HEK293 (cell line): Measurements from ENCODE around the gene PHF12.

Source experiments
- CTCF ChIP-seq: fragments of 450-650 bp; formaldehyde crosslinking; IDR thresholded peaks from 2 replicates; pipeline ENCODE4 v1.5.1; 2016; ENCODE audit warnings: missing biosample characterization, missing genetic modification characterization
- GLI2 ChIP-seq: fragments of 450-650 bp; formaldehyde crosslinking; IDR thresholded peaks from 2 replicates; pipeline ENCODE4; 2017; ENCODE audit warnings: missing biosample characterization, missing genetic modification characterization, low read depth, borderline replicate concordance
- HOXD13 ChIP-seq: sonication (generic); formaldehyde crosslinking; IDR thresholded peaks from 2 replicates; pipeline ENCODE4 v1.8.0; 2022; ENCODE audit warnings: missing genetic modification reagents, borderline replicate concordance
- KLF1 ChIP-seq: fragments of 450-650 bp; formaldehyde crosslinking; IDR thresholded peaks from 2 replicates; pipeline ENCODE4 v1.5.1; 2016; ENCODE audit warnings: missing biosample characterization, missing genetic modification characterization
- RBAK ChIP-seq: fragments of 450-650 bp; formaldehyde crosslinking; IDR thresholded peaks from 2 replicates; pipeline ENCODE4 v1.5.1; 2016; ENCODE audit warnings: missing biosample characterization, missing genetic modification characterization
- YY1 ChIP-seq: fragments of 450-650 bp; formaldehyde crosslinking; IDR thresholded peaks from 2 replicates; pipeline ENCODE4 v1.5.1; 2018; ENCODE audit warnings: missing biosample characterization, missing genetic modification characterization
- ZNF274 ChIP-seq, 2 experiments: fragments of 200-500 bp in 1 of 2; fragments of 450-650 bp in 1 of 2; sonication (Bioruptor generic) in 1 of 2; formaldehyde crosslinking in 1 of 2; IDR thresholded peaks; 2 replicates each; pipeline versions ENCODE4 v1.5.1 to v1.6.1; 2014 to 2016; ENCODE audit warnings: borderline replicate concordance in 1 of 2, inconsistent platforms in 1 of 2, low read length in 1 of 2, missing biosample characterization in 1 of 2, missing genetic modification characterization in 1 of 2
- ZNF341 ChIP-seq: fragments of 450-650 bp; formaldehyde crosslinking; IDR thresholded peaks from 2 replicates; pipeline ENCODE4; 2016; ENCODE audit warnings: low read depth, missing biosample characterization, missing genetic modification characterization
- ZNF785 ChIP-seq: fragments of 450-650 bp; formaldehyde crosslinking; IDR thresholded peaks from 2 replicates; pipeline ENCODE4 v1.5.1; 2016; ENCODE audit warnings: missing biosample characterization, missing genetic modification characterization
- ZSCAN30 ChIP-seq: fragments of 450-650 bp; IDR thresholded peaks from 2 replicates; pipeline ENCODE4 v1.5.1; 2018; ENCODE audit warnings: missing biosample characterization, mild to moderate bottlenecking, missing genetic modification characterization, moderate library complexity

GRCh38 chr17:28926786-28927185, 24.5 kb downstream of the PHF12 start:
- TF ChIP-seq RBAK (tag by site-specific recombination) (no peak), CTCF (tag by site-specific recombination) (no peak), ZNF341 (no peak), GLI2 (tag by site-specific recombination) (no peak), ZNF274 (IDR thresholded peaks at IDR 0.05; ENCODE audit: low read length) (no peak), ZNF274 (tag by site-specific recombination; IDR thresholded peaks at IDR 0.05; ENCODE audit: borderline replicate concordance) (no peak), HOXD13 (CRISPR knock-in tag) (no peak), ZNF785 (no peak), KLF1 (tag by site-specific recombination) (no peak), ZSCAN30 (tag by site-specific recombination) (no peak), YY1 (tag by site-specific recombination) (no peak)
